Measurements from ENCODE around the gene PRR15.
"Not testable (repeated sequence)": the region's sequence is repeated elsewhere in the genome, so short reads cannot be mapped to it uniquely, and the experiment has no call there.

Gene PRR15, protein sequence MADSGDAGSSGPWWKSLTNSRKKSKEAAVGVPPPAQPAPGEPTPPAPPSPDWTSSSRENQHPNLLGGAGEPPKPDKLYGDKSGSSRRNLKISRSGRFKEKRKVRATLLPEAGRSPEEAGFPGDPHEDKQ

DNA sequence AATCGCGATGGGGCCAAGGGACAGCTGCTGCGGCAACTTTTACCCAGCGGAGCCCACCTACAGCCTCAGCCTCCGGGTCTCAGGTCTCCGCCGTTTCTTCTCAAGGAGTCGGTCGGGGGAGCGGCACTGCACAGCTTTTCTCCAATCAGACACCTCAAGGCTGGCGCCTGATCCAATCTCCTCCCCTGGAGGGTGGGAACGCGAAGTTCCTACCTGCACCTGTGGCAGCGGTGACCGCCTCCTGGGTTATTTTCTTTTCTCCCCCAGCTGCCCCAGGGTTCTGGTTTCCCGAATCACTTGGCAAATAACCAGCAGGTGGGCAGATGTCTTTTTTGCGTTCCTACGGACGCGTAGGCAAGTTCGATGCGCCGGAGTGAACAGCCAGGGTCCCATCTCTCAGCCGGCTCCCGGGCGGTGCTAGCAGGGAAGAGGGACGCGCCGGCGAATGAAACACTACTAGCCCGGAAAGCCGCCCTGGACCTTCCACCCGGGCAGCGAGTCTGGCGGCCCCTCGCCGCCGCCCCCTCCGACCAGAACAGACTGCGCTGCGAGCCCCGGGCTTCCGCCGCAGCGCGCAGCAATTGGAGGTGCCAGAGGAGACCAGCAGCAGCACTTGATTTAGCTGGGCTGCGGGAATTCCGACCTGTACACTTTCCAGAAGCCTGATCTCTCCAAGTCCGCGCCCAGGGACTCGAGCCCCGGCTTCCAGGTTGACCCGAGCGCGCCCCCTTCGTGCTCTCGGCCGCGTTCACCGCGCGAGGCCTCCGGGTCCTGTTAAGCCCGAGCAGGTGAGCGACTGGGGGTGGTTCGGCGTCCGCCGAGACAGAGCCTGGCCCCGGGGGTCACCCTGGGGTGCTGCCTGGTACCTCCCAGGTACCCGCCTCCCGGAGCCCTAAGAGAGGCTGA, at the start of gene PRR15:
PRR15 (plus strand) TSS at position 246 of the 906 bp plus-strand sequence. CDS start 2,495 bp downstream, outside the sequence.
- DNase-seq (ENCODE audit: low read depth), result no peak

DNA sequence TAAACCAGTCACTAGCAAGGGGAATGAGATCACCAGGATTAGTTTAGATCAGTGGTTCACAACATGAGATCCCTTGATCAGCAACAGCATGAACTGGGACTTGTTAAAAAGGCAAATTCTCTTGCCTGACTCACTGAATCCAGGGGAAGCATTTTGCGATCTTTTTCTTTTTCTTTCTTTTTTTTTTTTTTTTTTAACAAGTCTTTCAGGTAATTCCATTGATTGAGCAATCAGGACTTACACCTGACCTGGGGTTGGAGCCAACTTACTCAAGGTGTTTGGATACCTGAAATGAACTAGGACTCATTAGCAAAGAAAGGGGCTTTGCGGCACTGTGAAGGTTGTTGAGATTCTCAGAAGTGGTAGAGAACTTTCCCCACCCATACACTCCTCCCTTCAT, 47.1 kb upstream of the PRR15 start:
- no peak for DNase-seq (ENCODE audit: low read depth)

DNA sequence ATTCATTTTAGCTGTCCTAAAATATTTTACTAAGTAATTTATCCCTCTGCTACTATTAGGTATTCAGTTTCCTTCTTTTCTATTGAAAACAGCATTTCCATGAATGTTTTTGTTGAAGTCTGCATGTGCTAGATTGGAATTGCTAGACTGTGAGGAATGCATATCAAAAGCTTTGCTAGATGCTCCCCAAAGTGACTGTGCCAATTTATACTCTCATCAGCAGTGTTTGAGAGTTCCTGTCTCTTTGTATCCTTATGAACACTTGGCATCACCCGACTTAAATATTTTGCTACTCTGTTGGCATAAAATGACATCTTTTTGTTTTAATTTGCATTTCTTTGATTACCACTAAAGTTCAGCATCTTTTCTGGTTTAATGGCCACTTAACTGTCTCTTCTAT, 45.0 kb upstream of the PRR15 start:
- DNase-seq (ENCODE audit: low read depth), result no peak

DNA sequence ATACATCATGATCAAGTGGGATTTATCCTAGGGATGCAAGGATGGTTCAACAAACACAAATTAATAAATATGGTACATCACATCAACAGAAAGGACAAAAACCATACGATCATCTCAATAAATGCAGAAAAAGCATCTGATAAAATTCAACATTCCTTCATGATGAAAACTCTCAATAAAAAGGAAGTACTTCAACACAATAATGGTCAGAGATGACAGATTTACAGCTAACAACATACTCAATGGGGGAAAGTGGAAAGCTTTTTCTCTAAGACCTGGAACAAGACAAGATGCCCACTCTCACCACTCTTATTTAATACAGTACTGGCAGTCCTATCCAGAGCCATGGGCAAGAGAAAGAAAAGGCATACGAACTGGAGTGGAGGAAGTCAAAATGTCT, 39.9 kb upstream of the PRR15 start:
- no peak for DNase-seq (ENCODE audit: low read depth)

DNA sequence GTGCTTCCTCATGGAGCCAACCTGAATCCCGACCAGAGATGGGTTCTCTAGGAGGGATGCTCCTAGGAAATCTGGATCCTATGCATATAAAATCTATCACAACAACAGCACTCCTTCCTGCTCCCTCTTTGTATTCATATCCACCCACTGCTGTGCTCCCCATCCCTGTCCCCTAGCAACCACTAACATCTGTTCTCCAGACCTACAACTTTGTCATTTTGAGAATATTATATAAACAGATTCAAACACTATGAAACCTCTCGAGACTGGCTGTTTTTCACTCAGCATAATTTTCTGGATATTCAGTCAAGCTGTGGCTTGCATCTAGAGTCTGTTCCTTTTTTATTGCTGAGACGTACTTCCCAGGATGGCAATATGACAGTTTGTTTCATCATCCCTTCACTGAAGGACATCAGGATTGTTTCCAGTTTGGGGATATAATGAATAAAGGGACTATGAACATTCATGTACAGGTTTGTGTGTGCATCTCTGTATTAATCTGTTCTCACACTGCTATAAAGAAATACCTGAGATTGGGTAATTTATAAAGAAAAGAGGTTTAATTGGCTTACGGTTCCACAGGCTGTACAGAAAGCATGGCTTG, 36.0 kb upstream of the PRR15 start:
- DNase-seq (ENCODE audit: low read depth), result no peak

DNA sequence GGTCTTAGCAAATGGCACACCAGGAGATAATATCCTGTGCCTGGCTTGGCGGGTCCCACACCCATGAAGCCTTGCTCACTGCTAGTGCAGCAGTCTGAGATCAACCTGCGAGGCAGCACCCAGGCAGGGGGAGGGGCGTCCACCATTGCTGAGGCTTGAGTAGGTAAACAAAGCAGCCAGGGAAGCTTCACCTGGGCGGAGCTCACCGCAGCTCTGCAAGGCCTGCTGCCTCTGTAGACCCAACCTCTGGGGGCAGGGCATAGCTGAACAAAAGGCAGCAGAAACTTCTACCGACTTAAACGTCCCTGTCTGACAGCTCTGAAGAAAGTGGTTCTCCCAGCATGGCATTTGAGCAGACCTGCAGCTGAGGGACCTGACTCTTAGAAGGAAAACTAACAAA, 35.1 kb upstream of the PRR15 start:
- DNase-seq (ENCODE audit: low read depth), result not testable (repeated sequence)

DNA sequence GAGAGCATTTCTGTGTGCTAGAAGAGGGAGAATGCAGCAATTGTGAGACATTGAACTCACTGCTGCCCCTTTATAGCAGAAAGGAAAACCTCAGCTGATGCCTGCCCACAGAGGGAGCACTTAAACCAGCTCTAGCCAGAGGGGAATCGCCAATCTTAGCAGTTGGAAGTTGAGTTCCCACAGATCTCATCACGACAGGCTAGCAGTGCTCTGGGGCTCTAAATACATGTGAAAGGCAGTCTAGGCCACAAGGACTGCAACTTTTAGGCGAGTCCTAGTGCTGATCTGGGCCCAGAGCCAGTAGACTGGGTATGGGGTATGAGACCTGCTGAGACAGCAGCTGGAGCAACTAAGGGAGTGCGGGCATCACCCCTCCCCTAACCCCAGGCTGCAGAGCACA, 25.2 kb upstream of the PRR15 start:
- no peak for DNase-seq (ENCODE audit: low read depth)

DNA sequence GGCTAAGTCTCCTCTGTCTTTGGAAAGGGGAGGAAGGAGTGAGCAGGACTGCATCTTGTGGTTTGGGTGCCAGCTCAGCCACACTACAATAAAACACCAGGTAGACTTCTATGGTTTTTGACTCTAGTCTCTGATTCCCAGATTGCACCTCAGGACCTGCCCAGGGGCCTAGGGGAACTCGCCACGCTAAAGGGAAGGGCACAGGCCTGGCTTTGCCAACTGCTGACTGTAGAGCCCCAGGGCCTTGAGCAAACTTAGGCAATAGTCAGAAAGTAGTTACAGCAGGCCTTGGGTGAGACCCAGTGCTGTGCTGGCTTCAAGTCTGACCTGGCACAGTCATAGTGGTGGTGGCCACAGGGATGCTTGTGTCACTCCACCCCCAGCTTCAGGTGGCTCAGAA, 24.2 kb upstream of the PRR15 start:
- no peak for DNase-seq (ENCODE audit: low read depth)

DNA sequence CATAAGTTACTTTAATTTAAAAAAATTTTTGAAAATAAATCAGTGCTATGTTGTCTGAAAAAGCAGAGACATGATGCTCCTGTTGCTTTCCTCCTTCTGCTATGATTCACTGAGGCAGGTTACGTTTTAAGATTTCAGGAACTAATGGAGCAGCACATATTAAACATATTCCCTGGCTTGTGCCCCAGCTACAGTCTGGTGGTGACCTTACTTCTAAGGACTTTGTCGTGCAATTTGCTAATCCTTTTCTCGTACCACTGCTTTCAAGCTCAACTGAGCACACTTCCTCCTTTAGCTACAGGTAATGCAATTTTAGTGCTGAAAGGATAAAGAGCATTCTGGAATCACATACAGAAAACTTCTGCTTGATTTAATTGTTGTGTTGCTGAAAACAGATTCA, 16.2 kb upstream of the PRR15 start:
- DNase-seq (ENCODE audit: low read depth), result no peak

DNA sequence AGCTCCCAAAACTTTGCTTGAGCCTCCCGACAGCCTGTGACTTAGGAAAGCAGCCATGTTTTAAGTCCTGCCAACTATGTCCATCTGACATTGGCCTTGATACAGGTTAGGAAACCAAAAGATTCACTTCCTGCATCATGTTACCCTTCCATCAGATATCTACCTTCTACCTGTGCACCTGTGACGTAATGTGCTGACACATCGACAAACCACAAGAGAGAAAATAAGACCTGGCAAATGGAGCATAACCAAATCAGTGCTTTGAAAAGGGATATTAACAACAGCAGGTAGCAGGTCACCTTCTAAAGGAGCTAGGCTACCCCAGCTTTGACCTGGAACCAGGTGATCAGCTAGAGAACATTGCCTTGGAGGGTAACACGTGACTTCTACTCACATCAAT, 14.8 kb upstream of the PRR15 start:
- no peak for DNase-seq (ENCODE audit: low read depth)

DNA sequence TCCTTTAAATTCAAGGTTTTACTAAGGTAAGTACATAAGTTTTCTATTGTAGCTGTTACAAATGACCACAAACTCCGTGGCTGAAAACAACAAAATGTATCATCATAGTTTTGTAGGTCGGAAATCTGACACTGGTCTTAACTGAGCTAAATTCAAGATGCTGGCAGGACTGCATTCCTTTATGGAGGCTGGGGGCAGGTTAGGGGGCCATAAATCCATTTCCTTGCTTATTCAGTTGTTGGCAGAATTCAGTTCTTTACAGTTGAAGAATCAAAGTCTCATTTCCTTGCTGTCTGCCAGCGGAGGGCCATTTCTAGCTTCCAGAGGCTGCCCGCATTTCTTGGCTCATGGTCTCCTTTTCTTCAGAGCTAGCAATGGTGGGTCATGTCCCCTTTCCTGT, 11.2 kb upstream of the PRR15 start:
- DNase-seq (ENCODE audit: low read depth), result no peak

DNA sequence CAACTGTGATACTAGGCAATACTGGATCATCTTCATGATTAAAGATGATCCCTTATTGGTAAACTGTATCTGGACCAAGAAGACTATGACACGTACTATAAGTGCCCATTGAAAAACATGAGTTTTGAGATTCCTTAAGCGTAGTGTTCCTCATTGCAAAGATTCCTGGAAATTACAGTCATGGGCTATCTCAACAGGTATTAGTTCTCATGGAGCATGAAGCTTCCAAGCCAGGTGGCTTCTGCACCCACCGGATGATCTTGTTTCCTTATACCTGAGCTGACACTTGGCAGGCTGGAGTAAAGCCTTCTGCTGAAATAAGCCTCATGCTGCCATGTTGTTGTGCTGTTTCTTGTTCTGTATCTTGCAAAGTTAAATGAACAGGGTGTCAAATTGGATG, 8.6 kb upstream of the PRR15 start:
- no peak for DNase-seq (ENCODE audit: low read depth)

DNA sequence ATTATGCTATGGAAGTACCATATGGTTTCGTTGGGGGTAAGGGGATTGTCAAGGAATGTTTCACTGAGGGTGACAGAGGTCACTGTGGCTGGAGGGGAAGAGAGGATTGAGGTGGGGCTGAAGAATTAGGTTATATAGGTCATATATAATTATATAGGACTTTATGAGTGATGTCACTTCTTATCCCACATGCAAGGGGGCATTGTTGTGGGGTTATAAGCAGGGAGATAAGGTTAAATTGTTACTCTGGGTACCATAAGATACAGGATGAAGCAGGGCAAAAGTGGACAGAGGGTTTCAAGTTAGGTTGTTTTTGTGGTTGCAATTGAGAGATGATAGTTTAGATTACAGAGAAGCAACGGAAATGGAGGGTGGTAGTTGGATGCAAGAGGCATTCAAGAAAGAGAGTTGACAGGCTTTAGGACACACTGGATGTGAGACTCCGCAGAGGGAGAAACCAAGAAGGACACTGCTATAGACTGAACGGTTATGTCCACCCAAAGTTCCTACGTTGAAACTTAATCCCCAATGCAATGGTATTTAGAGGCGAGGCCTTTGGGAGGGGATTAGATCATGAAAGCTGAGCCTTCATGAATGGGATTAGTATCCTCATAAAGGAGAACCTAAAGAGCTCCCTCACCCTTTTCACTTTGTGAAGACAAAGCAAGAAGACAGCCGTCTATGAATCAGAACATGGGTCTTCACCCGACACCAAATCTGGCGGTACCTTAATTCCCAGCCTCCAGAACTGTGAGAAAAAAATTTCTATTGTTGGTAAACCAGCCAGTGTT, 7.0 kb upstream of the PRR15 start:
- no peak for DNase-seq (ENCODE audit: low read depth)

DNA sequence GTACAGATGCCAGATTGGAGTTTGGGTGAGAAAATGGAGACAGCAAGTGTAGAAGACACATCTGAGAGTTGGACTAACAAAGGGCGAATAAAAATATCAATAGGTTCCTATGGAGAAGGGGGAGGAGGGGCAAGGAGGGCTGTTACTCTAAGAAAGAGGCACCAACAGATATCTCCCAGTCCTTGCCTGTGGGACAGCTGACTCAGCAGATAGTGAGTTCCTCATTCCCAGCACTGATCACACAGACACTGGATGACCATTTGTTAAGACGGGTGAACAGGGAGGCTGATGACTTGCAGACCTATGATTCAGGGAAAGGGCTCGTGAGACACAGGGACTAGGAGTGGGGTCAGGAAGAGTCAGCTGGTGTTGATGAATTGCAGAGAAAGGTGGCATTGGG, 5.7 kb upstream of the PRR15 start:
- no peak for DNase-seq (ENCODE audit: low read depth)

DNA sequence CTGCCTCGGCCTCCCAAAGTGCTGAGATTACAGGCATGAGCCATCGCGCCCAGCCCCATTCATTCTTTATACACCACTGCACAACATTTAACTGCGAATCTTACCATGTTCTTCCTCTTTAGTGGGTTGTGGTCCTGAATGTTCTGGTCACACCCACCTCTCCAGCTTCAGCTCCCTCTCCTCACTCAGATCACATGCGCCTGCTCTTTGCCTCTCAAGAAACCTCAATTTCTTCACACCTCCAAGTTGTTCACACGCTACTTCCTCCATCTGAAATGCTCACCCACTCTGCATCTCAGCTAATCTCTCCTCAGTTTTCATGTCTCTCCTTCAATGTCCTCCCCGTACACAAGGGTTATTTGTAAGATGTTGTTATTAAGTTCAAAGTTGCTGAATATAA, 2.4 kb upstream of the PRR15 start:
- no peak for DNase-seq (ENCODE audit: low read depth)

DNA sequence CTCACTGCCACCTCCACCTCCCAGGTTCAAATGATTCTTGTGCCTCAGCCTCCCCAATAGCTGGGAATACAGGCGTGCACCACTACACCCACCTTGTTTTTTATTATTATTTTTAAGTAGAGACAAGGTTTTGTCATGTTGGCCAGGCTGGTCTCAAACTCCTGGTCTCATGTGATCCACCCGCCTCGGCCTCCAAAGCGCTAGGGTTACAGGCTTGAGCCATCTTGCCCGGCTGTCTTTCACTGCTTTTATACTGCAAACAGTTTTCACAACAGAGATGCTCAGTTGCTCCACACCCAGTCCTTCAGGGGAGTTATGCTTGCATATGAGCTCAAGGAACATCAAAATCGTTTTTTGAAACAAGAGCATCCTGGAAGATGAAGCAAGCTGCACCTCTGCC, 1.3 kb upstream of the PRR15 start:
- DNase-seq (ENCODE audit: low read depth), result no peak

DNA sequence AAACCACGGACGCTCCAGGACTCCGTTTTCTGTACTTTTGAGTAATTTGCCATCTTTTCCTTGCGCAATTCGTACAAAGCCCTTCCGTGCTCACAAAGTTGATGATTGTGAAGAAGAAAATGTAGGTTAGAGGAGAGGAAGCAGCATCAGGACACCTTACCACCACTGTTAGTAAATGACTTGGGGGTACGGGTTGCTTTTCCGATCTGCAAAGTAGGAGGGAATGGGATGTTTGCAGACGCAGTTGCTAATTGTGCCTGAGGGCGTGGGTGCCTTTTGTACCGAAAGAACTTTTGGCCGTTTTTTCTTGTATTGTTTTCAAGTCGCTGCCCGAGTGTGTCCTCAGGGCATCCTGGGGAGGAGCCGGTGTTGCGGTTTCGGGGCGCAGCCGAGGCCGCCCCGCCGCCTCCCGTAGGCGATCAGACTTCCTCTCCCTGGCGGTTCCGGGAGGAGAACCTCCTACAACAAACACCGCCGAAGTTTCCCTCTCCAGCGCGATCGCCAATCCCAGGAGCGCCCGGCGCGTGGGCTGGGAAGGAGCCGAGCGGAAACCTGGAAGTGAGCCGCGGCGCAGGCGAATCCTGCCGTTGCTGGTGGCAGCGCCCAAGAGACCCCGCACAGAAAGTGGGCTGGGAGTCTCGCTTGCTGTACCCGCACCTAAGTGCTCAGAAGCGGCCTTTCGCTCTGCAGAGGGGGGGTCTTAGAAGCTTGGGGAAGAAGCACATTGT, 1.0 kb downstream of the PRR15 start:
- no peak for DNase-seq (ENCODE audit: low read depth)

DNA sequence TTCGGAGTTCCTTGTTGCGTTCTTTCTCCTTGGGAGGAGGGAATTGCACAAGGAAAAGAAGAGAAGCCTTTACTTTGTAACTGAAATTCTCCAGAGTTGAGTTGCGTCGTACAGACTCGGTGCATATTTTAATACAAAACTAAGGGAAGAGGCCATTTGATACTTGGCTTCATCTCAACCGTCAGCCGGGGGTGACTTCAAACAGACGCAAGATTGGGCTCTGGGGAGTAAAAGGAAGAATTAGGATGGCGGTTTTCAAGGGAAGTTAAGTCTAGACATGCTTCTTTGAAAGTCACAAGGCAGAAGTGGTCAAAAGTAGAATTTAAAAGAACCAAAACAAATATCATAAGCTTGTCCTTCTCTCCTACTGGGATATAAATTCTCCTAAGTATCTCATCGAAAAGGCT, 1.6 kb downstream of the PRR15 start:
- DNase-seq (ENCODE audit: low read depth), result no peak

DNA sequence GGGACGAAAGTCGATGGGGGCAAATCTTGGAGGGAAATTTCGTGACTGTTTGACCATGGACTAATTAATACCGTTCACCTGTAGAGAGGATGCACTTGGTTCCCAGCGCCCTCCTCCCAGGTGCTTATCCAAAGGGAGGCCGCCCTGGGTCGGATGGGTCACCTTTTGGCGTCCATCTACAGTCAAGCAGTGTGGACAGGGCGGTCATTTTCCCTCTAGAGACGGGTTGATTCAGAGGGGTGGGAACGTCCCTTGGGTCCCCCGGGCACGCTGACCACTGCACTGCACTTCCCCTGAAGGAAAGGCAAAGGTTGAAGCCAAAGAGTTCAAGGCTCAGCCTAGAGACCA, 2.0 kb downstream of the PRR15 start:
- no peak for DNase-seq (ENCODE audit: low read depth)

DNA sequence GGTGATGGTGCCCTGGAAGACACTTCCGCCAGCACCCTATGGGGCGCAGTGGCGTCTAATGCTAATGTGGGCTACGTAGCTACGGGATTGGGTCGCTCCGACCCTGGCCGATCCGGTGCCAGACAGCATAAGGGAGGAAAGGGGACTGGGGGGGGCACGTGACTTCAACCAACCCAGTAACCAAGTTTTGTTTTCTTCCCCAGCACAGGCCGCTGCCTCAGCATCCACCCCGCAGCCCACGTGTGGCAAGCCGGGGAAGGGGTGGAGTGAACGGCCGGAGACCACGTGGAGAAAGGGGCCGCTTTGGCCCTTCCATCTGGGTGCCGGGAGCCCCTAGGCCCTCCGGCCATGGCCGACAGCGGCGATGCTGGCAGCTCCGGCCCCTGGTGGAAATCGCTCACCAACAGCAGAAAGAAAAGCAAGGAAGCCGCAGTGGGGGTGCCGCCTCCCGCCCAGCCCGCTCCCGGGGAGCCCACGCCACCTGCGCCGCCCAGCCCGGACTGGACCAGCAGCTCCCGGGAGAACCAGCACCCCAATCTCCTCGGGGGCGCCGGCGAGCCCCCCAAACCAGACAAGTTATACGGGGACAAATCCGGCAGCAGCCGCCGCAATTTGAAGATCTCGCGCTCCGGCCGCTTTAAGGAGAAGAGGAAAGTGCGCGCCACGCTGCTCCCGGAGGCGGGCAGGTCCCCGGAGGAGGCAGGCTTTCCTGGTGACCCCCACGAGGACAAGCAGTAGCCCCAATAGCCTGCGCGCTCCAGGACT, 2.5 kb downstream of the PRR15 start:
- DNase-seq (ENCODE audit: low read depth), result no peak

DNA sequence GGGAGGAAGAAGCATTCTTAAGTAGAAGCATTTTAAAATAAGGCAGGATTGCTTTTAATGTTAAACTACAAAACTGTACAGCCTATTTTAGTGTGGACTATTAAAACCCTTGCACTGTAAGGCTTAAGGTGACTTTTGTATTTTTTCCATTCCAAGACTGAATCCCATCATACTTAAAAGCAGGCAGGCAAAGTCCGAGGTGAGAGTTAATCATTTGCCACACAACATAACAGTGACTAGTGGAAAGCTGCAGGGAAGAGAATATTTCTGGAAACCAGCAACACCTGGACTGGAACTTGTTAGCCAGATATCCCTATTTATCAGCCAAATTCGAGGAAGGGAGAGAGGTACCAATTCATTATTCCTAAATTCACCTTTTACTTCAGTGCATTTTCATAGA, 3.5 kb downstream of the PRR15 start:
- DNase-seq (ENCODE audit: low read depth), result no peak

All from T-helper 22 cell (primary cell).